SK-N-MC (cell line): Measurements from ENCODE around the gene PSMC4.

Experiments used
- DNase-seq: peaks from one replicate; pipeline ENCODE4 v3.0.0-alpha.2; 2011; ENCODE audit warnings: low read depth, low spot score
- H3K27ac ChIP-seq: fragments of 200-600 bp; sonication (generic); 2 replicates; pipeline ENCODE4 v1.5.1; 2016; ENCODE audit warnings: mixed run types
- H3K36me3 ChIP-seq: fragments of 200-600 bp; sonication (generic); 2 replicates; pipeline ENCODE4 v1.6.1; 2017; ENCODE audit warnings: antibody characterized with exemption, low read length, mixed read lengths; ENCODE audit not compliant: insufficient read depth
- H3K4me3 ChIP-seq: fragments of 200-600 bp; sonication (generic); 2 replicates; pipeline ENCODE4 v1.5.1; 2016
- H3K9ac ChIP-seq: fragments of 200-600 bp; sonication (generic); 2 replicates; pipeline ENCODE4 v1.8.0; 2017; ENCODE audit warnings: mixed run types, mixed read lengths; ENCODE audit not compliant: insufficient read length
- H3K9me3 ChIP-seq: fragments of 200-600 bp; sonication (generic); 2 replicates; pipeline ENCODE4 v1.6.1; 2017; ENCODE audit warnings: low read depth, mild to moderate bottlenecking, antibody characterized with exemption, low read length, moderate library complexity, mixed read lengths
- EZH2 ChIP-seq: fragments of 200-600 bp; sonication (generic); IDR thresholded peaks from one replicate; pipeline ENCODE4 v1.6.1; 2017; ENCODE audit warnings: antibody characterized with exemption
- FOXP2 ChIP-seq: optimal IDR thresholded peaks from 2 replicates; pipeline ENCODE3; 2011; ENCODE audit warnings: mild to moderate bottlenecking, moderate library complexity; ENCODE audit not compliant: insufficient read depth; ENCODE audit errors: extremely low read length, control extremely low read depth
- POLR2AphosphoS5 ChIP-seq: IDR thresholded peaks from 2 replicates; pipeline ENCODE4 v1.6.1; 2012; ENCODE audit warnings: mild to moderate bottlenecking, low read depth, low read length, borderline replicate concordance

PSMC4 gene

GRCh38 chr19:39929750-39930149 lies 41.2 kb upstream of the PSMC4 start:
- Histone ChIP-seq H3K36me3 (no peaks in the 10 kb centered on the region), H3K9ac (no peak overlapping the region), H3K4me3 (no peak overlapping the region), H3K9me3 (no peaks in the 10 kb centered on the region), H3K27ac (no peak overlapping the region)
- TF ChIP-seq POLR2AphosphoS5, result no peak
- no peak for TF ChIP-seq FOXP2
- no peak for TF ChIP-seq EZH2
- DNase-seq, result no peak

- Histone ChIP-seq H3K4me3 (no peak within 1 kb of the TSS), H3K9me3 (no peaks in the 10 kb centered on the region), H3K9ac (no peak within 1 kb of the TSS), H3K27ac (no peak within 1 kb of the TSS), H3K36me3 (no peaks in the 10 kb centered on the region)
- TF ChIP-seq FOXP2 (no peak), POLR2AphosphoS5 (no peak), EZH2 (no peak)
- no peak for DNase-seq
Observed at GRCh38 chr19:39934584-39935363, 36.2 kb upstream of the PSMC4 start, which contains the start of gene FCGBP. TSS of gene FCGBP (minus strand) at chr19:39934634.

- no peak for DNase-seq
Observed at GRCh38 chr19:39935364-39935661, 35.7 kb upstream of the PSMC4 start.

GRCh38 chr19:39936020-39936419 lies 34.9 kb upstream of the PSMC4 start:
- H3K9ac ChIP-seq, result no peak overlapping the region
- no peak overlapping the region for H3K4me3 ChIP-seq
- no peaks in the 10 kb centered on the region; the same call in 1 of the 2 replicates for H3K9me3 ChIP-seq
- no peak overlapping the region for H3K27ac ChIP-seq
- TF ChIP-seq POLR2AphosphoS5 (no peak), FOXP2 (no peak), EZH2 (no peak)
- H3K36me3 ChIP-seq, result no peaks in the 10 kb centered on the region
- DNase-seq, result no peak

More at GRCh38 chr19:39935364-39935661, 35.7 kb upstream of the PSMC4 start:
- Histone ChIP-seq H3K9ac (no peak overlapping the region), H3K36me3 (no peaks in the 10 kb centered on the region), H3K9me3 (no peaks in the 10 kb centered on the region), H3K27ac (no peak overlapping the region), H3K4me3 (no peak overlapping the region)
- no peak for TF ChIP-seq POLR2AphosphoS5

GRCh38 chr19:39936622-39937021 lies 34.3 kb upstream of the PSMC4 start:
- TF ChIP-seq EZH2, result no peak
- TF ChIP-seq POLR2AphosphoS5, result no peak
- no peak for TF ChIP-seq FOXP2
- H3K27ac ChIP-seq, result no peak overlapping the region
- H3K9ac ChIP-seq, result no peak overlapping the region
- H3K4me3 ChIP-seq, result no peak overlapping the region
- H3K9me3 ChIP-seq, result no peaks in the 10 kb centered on the region; the same call in 1 of the 2 replicates
- no peaks in the 10 kb centered on the region for H3K36me3 ChIP-seq
- no peak for DNase-seq

- H3K4me3 ChIP-seq, result no peak overlapping the region
- no peak overlapping the region for H3K9ac ChIP-seq
- no peaks in the 10 kb centered on the region; the same call in 1 of the 2 replicates for H3K9me3 ChIP-seq
- 0 out of 2 replicates have a peak overlapping the region, but pooled peaks have one; percentile 9 for H3K27ac ChIP-seq
- DNase-seq, result no peak
- TF ChIP-seq POLR2AphosphoS5 (no peak), EZH2 (no peak), FOXP2 (no peak)
- no peaks in the 10 kb centered on the region for H3K36me3 ChIP-seq
Observed at GRCh38 chr19:39937094-39937720, 33.8 kb upstream of the PSMC4 start.

GRCh38 chr19:39937787-39938186 lies 33.2 kb upstream of the PSMC4 start:
- no peaks in the 10 kb centered on the region; the same call in 1 of the 2 replicates for H3K9me3 ChIP-seq
- H3K9ac ChIP-seq, result no peak overlapping the region
- H3K36me3 ChIP-seq, result no peaks in the 10 kb centered on the region
- no peak for DNase-seq
- no peak overlapping the region for H3K4me3 ChIP-seq
- H3K27ac ChIP-seq, result peak overlapping the region; percentile 9; the same call in 1 of the 2 replicates
- TF ChIP-seq FOXP2, result no peak

- Histone ChIP-seq H3K9me3 (no peaks in the 10 kb centered on the region; the same call in 1 of the 2 replicates), H3K4me3 (no peak overlapping the region), H3K9ac (no peak overlapping the region), H3K36me3 (no peaks in the 10 kb centered on the region), H3K27ac (peak overlapping the region; percentile 37; the same call in 1 of the 2 replicates)
- no peak for TF ChIP-seq EZH2
- no peak for TF ChIP-seq POLR2AphosphoS5
- TF ChIP-seq FOXP2, result no peak
- DNase-seq, result no peak
Observed at GRCh38 chr19:39939556-39939955, 31.4 kb upstream of the PSMC4 start.
